ENCODE data around the gene MMP28.

GRCh38 chr17:35778641-35779196 is 16.7 kb downstream of the MMP28 start:
- no peak for TF ChIP-seq CTCF (conservative IDR thresholded peaks at IDR 0.05; ENCODE audit: low read length)
- TF ChIP-seq EZH2phosphoT487 (IDR thresholded peaks at IDR 0.05; ENCODE audit: borderline replicate concordance, low read depth, low read length): no peak
